Small intestine (tissue), 7 donors: ENCODE measurements around the gene KNG1. TPM values are rescaled to one million over a fixed set of nuclear protein-coding genes. Genes with fewer than 3 reads are reported as not detected.

ENCODE experiments used
- DNase-seq, 2 donors: peaks; one replicate each; pipeline versions ENCODE4 v3.0.0 to v3.0.0-alpha.2; 2013
- FAIRE-seq: peaks from 2 replicates; lab custom pipeline; 2012; peaks lifted over from hg19 to GRCh38; lab: Jason Lieb, UNC
- H3K27ac ChIP-seq, 3 donors: one replicate each; pipeline ENCODE4 v1.5.1; 2013; ENCODE audit warnings: low read length in 2 of 3, mild to moderate bottlenecking in 2 of 3, control low read depth in 1 of 3, inconsistent platforms in 1 of 3, low read depth in 1 of 3, moderate library complexity in 1 of 3
- H3K27me3 ChIP-seq, 3 donors: one replicate each; pipeline ENCODE4 v1.6.1; 2013; ENCODE audit warnings: low read length in 3 of 3, inconsistent platforms in 1 of 3; ENCODE audit not compliant: control insufficient read depth in 3 of 3, insufficient read depth in 3 of 3
- H3K36me3 ChIP-seq, 3 donors: one replicate each; pipeline ENCODE4 v1.6.1; 2013; ENCODE audit warnings: low read length in 3 of 3, inconsistent platforms in 1 of 3, low read depth in 1 of 3, mild to moderate bottlenecking in 1 of 3, moderate library complexity in 1 of 3; ENCODE audit not compliant: control insufficient read depth in 3 of 3, insufficient read depth in 2 of 3
- H3K4me1 ChIP-seq, 3 donors: one replicate each; pipeline ENCODE4 v1.6.1; 2013; ENCODE audit warnings: low read length in 2 of 3, inconsistent platforms in 1 of 3, low read depth in 1 of 3, mild to moderate bottlenecking in 1 of 3, moderate library complexity in 1 of 3; ENCODE audit not compliant: control insufficient read depth in 3 of 3, insufficient read depth in 2 of 3
- H3K4me3 ChIP-seq, 3 donors: one replicate each; pipeline ENCODE4 v1.5.1; 2013; ENCODE audit warnings: low read length in 3 of 3, control low read depth in 1 of 3, inconsistent platforms in 1 of 3, low read depth in 1 of 3, mild to moderate bottlenecking in 1 of 3, moderate library complexity in 1 of 3
- H3K9me3 ChIP-seq, 2 donors: one replicate each; pipeline ENCODE4 v1.6.1; 2013; ENCODE audit warnings: low read depth in 1 of 2, low read length in 1 of 2; ENCODE audit not compliant: control insufficient read depth in 2 of 2, insufficient read depth in 1 of 2
- WGBS, 3 donors: extraction: QIAGEN DNeasy Blood & Tissue Kit; methylation state at CpG; one replicate each; pipeline ENCODE4 v1.1.7; 2013; 5-methylcytosine and 5-hydroxymethylcytosine counted together
- polyA plus RNA-seq, 4 donors: library from polyadenylated mRNA; stranded (reverse) in 3 of 4; unstranded in 1 of 4; fragments of 200-250 nt in 3 of 4; fragments of 120-200 nt in 1 of 4; gene quantifications; one replicate each; pipeline versions ENCODE4 v1.2.1 to v1.2.3, GENCODE V29; 2013
- donor health status: healthy with polysubstance abuse.
- donor health status: control.
- donor health status: control.
- donor health status: Bipolar disorder and iron deficiency.
- donor health status: healthy.

KNG1 gene
- polyA plus RNA-seq, 4 donors = 14.8 TPM; not detected in 3

DNA sequence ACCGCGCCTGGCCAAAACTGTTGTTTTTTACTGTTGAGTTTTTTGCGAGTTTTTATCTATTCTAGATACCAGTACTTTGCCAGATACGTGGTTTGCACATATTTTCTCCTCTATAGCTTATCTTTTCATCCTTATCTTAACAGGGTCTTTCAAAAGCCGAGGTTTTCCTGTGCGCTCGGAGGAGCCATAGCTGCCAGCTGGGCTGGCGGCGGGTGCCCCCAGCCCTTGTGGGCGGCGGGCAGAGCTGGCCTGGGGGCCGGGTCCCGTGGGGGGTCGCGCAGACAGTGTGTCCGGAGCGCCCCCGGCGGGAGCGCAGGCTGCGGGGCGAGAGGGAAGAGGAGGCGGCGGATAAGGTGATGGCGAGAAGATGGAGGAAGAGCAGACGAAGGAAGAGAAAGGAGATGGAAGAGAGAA lies 55.1 kb downstream of the KNG1 start:
- Histone ChIP-seq H3K4me1 (peaks cover 0 to 9% (median 0%) of the 10 kb centered on the region in 3 donors), H3K36me3 (no peaks in the 10 kb centered on the region), H3K9me3 (no peaks in the 10 kb centered on the region), H3K4me3 (peak overlapping the region; percentile 48 to 61 (median 53)), H3K27me3 (no peaks in the 10 kb centered on the region), H3K27ac (peak overlapping the region in 2 of 3 donors; percentile 26 to 79)
- FAIRE-seq = no peak
- 7 to 9% (median 8%) methylated on average over 26 of the region's 26 CpGs for WGBS, 3 donors
- no peak for DNase-seq

DNA sequence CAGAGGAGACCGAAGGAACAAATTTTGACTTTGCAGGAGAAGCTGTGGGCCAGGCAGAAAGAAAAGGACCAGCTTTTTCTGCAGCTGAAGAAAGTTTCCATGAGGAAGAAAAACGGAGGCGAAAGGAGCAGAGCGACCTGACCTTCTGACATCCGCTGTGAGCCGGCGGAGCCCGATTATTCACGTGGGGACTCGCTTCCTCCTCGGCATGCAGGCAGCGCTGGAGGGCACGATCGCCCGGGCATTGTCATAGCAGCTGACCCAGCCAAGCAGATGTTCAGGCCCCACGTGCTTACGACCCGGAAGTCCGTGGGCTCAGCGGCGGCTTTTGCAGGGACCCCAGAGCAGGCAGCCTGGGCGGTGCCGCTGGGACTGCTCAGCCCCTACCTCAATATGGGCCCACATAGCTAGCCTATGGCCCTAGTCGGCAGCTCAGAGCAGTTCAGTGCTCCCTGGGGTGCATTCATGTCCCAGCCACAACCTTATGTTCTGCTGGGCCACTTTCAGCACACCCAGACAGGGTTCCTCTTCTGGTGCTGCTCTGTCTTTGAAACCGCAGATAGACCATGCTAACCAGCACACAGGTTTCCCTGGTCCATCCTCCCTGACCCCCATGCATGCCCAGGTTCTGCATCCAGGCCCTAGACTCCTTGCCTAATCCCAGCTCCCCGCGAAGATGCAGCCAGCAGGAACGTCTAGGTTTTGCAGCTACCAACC lies 55.7 kb downstream of the KNG1 start:
- H3K27me3 ChIP-seq = no peaks in the 10 kb centered on the region
- H3K27ac ChIP-seq = peak overlapping the region in 2 of 3 donors; percentile 26 to 79
- peak; percentile 45 to 72 for DNase-seq
- 20 to 28% (median 26%) methylated on average over 28 of the region's 28 CpGs for WGBS, 3 donors
- FAIRE-seq = no peak
- peak overlapping the region; percentile 48 to 61 (median 53) for H3K4me3 ChIP-seq
- H3K36me3 ChIP-seq = no peaks in the 10 kb centered on the region
- H3K4me1 ChIP-seq = peaks cover 0 to 9% (median 0%) of the 10 kb centered on the region in 3 donors
- H3K9me3 ChIP-seq = no peaks in the 10 kb centered on the region

- no peak for DNase-seq
- no peak for FAIRE-seq
- Histone ChIP-seq H3K4me3 (no peak overlapping the region), H3K4me1 (peaks cover 0 to 9% (median 0%) of the 10 kb centered on the region in 3 donors), H3K27ac (no peak overlapping the region), H3K36me3 (no peaks in the 10 kb centered on the region), H3K9me3 (no peaks in the 10 kb centered on the region), H3K27me3 (no peaks in the 10 kb centered on the region)
- 74 to 85% (median 83%) methylated on average over 8 of the region's 8 CpGs for WGBS, 3 donors
These were observed 58.8 kb downstream of the KNG1 start for GRCh38 chr3:186775999-186776398.

- 92 to 96% (median 94%) methylated on average over 5 of the region's 5 CpGs for WGBS, 3 donors
- Histone ChIP-seq H3K9me3 (no peaks in the 10 kb centered on the region), H3K27me3 (no peaks in the 10 kb centered on the region), H3K4me1 (no peaks in the 10 kb centered on the region), H3K4me3 (no peak overlapping the region), H3K36me3 (peaks cover 0 to 4% (median 0%) of the 10 kb centered on the region in 3 donors), H3K27ac (no peak overlapping the region)
- no peak for DNase-seq
- no peak for FAIRE-seq
These were observed 62.0 kb downstream of the KNG1 start for GRCh38 chr3:186779204-186779603.

DNA sequence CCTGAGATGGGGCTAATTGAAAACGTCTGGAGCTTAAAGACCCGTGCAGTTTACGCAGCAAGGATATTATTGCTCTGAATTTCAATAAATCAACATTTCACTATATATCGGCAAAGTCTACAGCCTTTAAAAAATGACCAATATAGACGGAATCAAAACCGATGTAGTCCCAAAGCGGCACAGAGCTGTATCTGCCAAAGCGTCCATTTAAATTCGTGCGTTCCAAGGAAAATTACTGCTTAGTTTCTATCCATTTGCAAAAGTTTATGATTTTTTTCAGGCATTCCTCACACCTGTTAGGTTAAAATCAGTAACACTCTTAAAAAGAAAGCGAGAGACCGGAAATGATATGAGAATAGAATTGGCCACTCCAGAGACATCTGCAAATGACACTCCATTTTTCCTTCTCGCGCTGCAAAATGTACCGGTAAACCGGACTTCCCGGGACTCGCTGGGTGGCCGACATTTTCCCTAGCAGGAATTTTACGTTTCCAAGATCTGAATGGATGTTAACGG lies 65.4 kb downstream of the KNG1 start:
- no peak for FAIRE-seq

GRCh38 chr3:186783058-186783730 lies 66.0 kb downstream of the KNG1 start, which contains the start of gene EIF4A2:
TSS of gene EIF4A2 (plus strand) at chr3:186783577. CDS start at chr3:186783611, 34 bp downstream.
- no peaks in the 10 kb centered on the region for H3K27me3 ChIP-seq
- 0% methylated on average over 46 to 60 of the region's 60 CpGs for WGBS, 3 donors
- H3K4me1 ChIP-seq = peaks cover 0 to 7% (median 5%) of the 10 kb centered on the region in 3 donors
- no peaks in the 10 kb centered on the region for H3K9me3 ChIP-seq
- H3K27ac ChIP-seq = peak within 1 kb of the TSS; percentile 91 to 99 (median 96)
- DNase-seq (peak; percentile 89 to 95), FAIRE-seq (no peak)
- peaks cover 13 to 25% (median 15%) of the 10 kb centered on the region in 3 donors for H3K36me3 ChIP-seq
- H3K4me3 ChIP-seq = peak within 1 kb of the TSS; percentile 78 to 97 (median 93)

More for the DNA sequence above, 65.4 kb downstream of the KNG1 start:
- peak in 1 of 2 donors; percentile 48 for DNase-seq
- H3K27me3 ChIP-seq = no peaks in the 10 kb centered on the region
- H3K27ac ChIP-seq = peak overlapping the region; percentile 91 to 99 (median 96)
- peaks cover 0 to 7% (median 5%) of the 10 kb centered on the region in 3 donors for H3K4me1 ChIP-seq
- peak overlapping the region; percentile 78 to 97 (median 93) for H3K4me3 ChIP-seq
- no peaks in the 10 kb centered on the region for H3K9me3 ChIP-seq
- peaks cover 11 to 21% (median 13%) of the 10 kb centered on the region in 3 donors for H3K36me3 ChIP-seq
- 1 to 3% (median 2%) methylated on average over 21 of the region's 21 CpGs for whole genome bisulfite sequencing, 3 donors

GRCh38 chr3:186783731-186784515 lies 66.8 kb downstream of the KNG1 start:
- DNase-seq (peak; percentile 80 to 92), FAIRE-seq (no peak)
- Histone ChIP-seq H3K27me3 (no peaks in the 10 kb centered on the region), H3K4me3 (peak overlapping the region; percentile 78 to 97 (median 93)), H3K9me3 (no peaks in the 10 kb centered on the region), H3K36me3 (peaks cover 17 to 30% (median 22%) of the 10 kb centered on the region in 3 donors), H3K4me1 (peaks cover 0 to 7% (median 5%) of the 10 kb centered on the region in 3 donors), H3K27ac (peak overlapping the region; percentile 91 to 99 (median 96))
- WGBS, 3 donors = 0 to 1% (median 0%) methylated on average over 56 of the region's 56 CpGs
